A549 (cell line): ENCODE data around the gene NOL9.

Source experiments
- CBX8 ChIP-seq: fragments of 200-600 bp; sonication (generic); IDR thresholded peaks from 2 replicates; pipeline ENCODE4 v1.6.1; 2016
- CHD4 ChIP-seq: fragments of 200-600 bp; sonication (generic); IDR thresholded peaks from 2 replicates; pipeline ENCODE4 v1.6.1; 2016; ENCODE audit warnings: antibody characterized with exemption, mild to moderate bottlenecking, borderline replicate concordance
- FOSB ChIP-seq: fragments of 250-450 bp; sonication (Bioruptor Pico); IDR thresholded peaks from 2 replicates; pipeline ENCODE4 v1.5.0; 2020; ENCODE audit warnings: mild to moderate bottlenecking, moderate library complexity
- KDM1A ChIP-seq: fragments of 200-600 bp; sonication (generic); IDR thresholded peaks from 2 replicates; pipeline ENCODE4 v1.6.1; 2016; ENCODE audit warnings: low read depth, mild to moderate bottlenecking
- MAFK ChIP-seq: fragments of 450-650 bp; IDR thresholded peaks from 2 replicates; pipeline ENCODE4 v1.6.1; 2014; ENCODE audit not compliant: partially characterized antibody
- MYC ChIP-seq: IDR thresholded peaks from 2 replicates; pipeline ENCODE4 v1.6.1; 2012; ENCODE audit warnings: mild to moderate bottlenecking, inconsistent platforms, low read length, improper control_type of control experiment, borderline replicate concordance
- NR3C1 ChIP-seq: fragments of >200 bp; sonication (Bioruptor Twin); formaldehyde crosslinking; IDR thresholded peaks from 3 replicates; pipeline ENCODE4 v1.6.1; 2017
- POLR2A ChIP-seq: IDR thresholded peaks from 2 replicates; pipeline ENCODE4 v1.6.1; 2012; ENCODE audit warnings: mild to moderate bottlenecking, low read length
- RAD21 ChIP-seq, 2 experiments: fragments of >200 bp in 1 of 2; sonication (Bioruptor Twin) in 1 of 2; formaldehyde crosslinking in 1 of 2; IDR thresholded peaks in 1 of 2; conservative IDR thresholded peaks in 1 of 2; 2 replicates in 1 of 2; 3 replicates in 1 of 2; pipeline ENCODE4 v1.6.1; 2012 to 2018; ENCODE audit warnings: inconsistent platforms in 1 of 2
- TF ChIP-seq, protein P1 (sequence below): fragments of >200 bp; sonication (Bioruptor Twin); formaldehyde crosslinking; IDR thresholded peaks from 3 replicates; pipeline ENCODE4 v1.6.1; 2016
- TF ChIP-seq, protein P2 (sequence below): fragments of >200 bp; sonication (Bioruptor Twin); formaldehyde crosslinking; IDR thresholded peaks from 3 replicates; pipeline ENCODE4 v1.5.1; 2016
- TF ChIP-seq, protein P3 (sequence below): fragments of 450-650 bp; IDR thresholded peaks from 2 replicates; pipeline ENCODE4 v1.6.1; 2014; ENCODE audit warnings: antibody characterized with exemption
- TF ChIP-seq, protein P4 (sequence below): fragments of 150-350 bp; IDR thresholded peaks from 2 replicates; pipeline ENCODE4 v1.6.1; 2014; ENCODE audit warnings: low read depth, mild to moderate bottlenecking, low read length

DNA sequence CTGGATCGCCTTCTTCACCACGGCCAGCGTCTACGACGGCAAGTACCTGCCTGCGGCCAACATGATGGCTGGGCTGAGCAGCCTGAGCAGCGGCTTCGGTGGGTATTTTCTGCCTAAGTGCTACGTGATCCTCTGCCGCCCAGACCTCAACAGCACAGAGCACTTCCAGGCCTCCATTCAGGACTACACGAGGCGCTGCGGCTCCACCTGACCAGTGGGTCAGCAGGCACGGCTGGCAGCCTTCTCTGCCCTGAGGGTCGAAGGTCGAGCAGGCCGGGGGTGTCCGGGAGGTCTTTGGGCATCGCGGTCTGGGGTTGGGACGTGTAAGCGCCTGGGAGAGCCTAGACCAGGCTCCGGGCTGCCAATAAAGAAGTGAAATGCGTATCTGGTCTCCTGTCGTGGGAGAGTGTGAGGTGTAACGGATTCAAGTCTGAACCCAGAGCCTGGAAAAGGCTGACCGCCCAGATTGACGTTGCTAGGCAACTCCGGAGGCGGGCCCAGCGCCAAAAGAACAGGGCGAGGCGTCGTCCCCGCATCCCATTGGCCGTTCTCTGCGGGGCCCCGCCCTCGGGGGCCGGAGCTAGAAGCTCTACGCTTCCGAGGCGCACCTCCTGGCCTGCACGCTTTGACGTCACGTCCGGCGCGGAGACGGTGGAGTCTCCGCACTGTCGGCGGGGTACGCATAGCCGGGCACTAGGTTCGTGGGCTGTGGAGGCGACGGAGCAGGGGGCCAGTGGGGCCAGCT lies 25.2 kb upstream of the NOL9 start, which contains the start of gene ZBTB48:
- TF ChIP-seq POLR2A (peak; percentile 96), CBX8 (no peak), NR3C1 (no peak), CHD4 (no peak), KDM1A (no peak), MAFK (no peak), FOSB (CRISPR knock-in tag) (no peak), RAD21 (conservative IDR thresholded peaks at IDR 0.05 in 1 of 2, IDR thresholded peaks at IDR 0.05 in 1 of 2) (no peak), MYC (no peak)
- TF ChIP-seq, protein P1, sequence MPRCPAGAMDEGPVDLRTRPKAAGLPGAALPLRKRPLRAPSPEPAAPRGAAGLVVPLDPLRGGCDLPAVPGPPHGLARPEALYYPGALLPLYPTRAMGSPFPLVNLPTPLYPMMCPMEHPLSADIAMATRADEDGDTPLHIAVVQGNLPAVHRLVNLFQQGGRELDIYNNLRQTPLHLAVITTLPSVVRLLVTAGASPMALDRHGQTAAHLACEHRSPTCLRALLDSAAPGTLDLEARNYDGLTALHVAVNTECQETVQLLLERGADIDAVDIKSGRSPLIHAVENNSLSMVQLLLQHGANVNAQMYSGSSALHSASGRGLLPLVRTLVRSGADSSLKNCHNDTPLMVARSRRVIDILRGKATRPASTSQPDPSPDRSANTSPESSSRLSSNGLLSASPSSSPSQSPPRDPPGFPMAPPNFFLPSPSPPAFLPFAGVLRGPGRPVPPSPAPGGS = no peak
- TF ChIP-seq, protein P2, sequence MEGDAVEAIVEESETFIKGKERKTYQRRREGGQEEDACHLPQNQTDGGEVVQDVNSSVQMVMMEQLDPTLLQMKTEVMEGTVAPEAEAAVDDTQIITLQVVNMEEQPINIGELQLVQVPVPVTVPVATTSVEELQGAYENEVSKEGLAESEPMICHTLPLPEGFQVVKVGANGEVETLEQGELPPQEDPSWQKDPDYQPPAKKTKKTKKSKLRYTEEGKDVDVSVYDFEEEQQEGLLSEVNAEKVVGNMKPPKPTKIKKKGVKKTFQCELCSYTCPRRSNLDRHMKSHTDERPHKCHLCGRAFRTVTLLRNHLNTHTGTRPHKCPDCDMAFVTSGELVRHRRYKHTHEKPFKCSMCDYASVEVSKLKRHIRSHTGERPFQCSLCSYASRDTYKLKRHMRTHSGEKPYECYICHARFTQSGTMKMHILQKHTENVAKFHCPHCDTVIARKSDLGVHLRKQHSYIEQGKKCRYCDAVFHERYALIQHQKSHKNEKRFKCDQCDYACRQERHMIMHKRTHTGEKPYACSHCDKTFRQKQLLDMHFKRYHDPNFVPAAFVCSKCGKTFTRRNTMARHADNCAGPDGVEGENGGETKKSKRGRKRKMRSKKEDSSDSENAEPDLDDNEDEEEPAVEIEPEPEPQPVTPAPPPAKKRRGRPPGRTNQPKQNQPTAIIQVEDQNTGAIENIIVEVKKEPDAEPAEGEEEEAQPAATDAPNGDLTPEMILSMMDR = no peak
- TF ChIP-seq, protein P3, sequence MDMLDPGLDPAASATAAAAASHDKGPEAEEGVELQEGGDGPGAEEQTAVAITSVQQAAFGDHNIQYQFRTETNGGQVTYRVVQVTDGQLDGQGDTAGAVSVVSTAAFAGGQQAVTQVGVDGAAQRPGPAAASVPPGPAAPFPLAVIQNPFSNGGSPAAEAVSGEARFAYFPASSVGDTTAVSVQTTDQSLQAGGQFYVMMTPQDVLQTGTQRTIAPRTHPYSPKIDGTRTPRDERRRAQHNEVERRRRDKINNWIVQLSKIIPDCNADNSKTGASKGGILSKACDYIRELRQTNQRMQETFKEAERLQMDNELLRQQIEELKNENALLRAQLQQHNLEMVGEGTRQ = peak; percentile 41; the same call in 1 of the 2 replicates
- TF ChIP-seq, protein P4, sequence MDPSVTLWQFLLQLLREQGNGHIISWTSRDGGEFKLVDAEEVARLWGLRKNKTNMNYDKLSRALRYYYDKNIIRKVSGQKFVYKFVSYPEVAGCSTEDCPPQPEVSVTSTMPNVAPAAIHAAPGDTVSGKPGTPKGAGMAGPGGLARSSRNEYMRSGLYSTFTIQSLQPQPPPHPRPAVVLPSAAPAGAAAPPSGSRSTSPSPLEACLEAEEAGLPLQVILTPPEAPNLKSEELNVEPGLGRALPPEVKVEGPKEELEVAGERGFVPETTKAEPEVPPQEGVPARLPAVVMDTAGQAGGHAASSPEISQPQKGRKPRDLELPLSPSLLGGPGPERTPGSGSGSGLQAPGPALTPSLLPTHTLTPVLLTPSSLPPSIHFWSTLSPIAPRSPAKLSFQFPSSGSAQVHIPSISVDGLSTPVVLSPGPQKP = no peak
